C4-2B (cell line): Measurements from ENCODE around the gene NEGR1.

Experiments used
- CTCF ChIP-seq: fragments of 450-650 bp; conservative IDR thresholded peaks from 2 replicates; pipeline ENCODE4 v1.5.1; 2017; ENCODE audit warnings: mild to moderate bottlenecking
- ZFX ChIP-seq: fragments of 450-650 bp; IDR thresholded peaks from 2 replicates; pipeline ENCODE4 v1.6.1; 2017

GRCh38 chr1:71371581-71371980, 910.8 kb downstream of the NEGR1 start:
- no peak for TF ChIP-seq CTCF
- TF ChIP-seq ZFX: no peak
